ENCODE data around the gene ACTG1. TPM values are rescaled to one million over a fixed set of nuclear protein-coding genes. Genes with fewer than 3 reads are reported as not detected.

Gene ACTG1
- total RNA-seq, 1 donor from 2014 or later, result 4,391 TPM

GRCh38 chr17:81552244-81553017 is 39.8 kb upstream of the ACTG1 start, which contains the start of gene FAAP100:
Gene FAAP100, minus strand, starts transcription at chr17:81552353. Its CDS starts 23 bp downstream, at chr17:81552330.
- no peak for TF ChIP-seq CTCF (IDR thresholded peaks at IDR 0.05; ENCODE audit: unreplicated experiment)
- H3K36me3 Mint-ChIP-seq, result peaks cover 15% of the 10 kb centered on the region
- peaks cover 25% of the 10 kb centered on the region for H3K4me1 Mint-ChIP-seq
- H3K9me3 Mint-ChIP-seq, result no peaks in the 10 kb centered on the region
- H3K27ac Mint-ChIP-seq, result peak within 1 kb of the TSS; percentile 87
- DNase-seq (ENCODE audit: low spot score in 2 of 2, unreplicated experiment in 2 of 2), result peak; percentile 76 to 84
- H3K4me3 Mint-ChIP-seq, result peak within 1 kb of the TSS; percentile 84
- H3K27me3 Mint-ChIP-seq (ENCODE audit: low read depth), result no peaks in the 10 kb centered on the region

- Mint-ChIP-seq H3K36me3 (peaks cover 12% of the 10 kb centered on the region), H3K4me3 (peak overlapping the region; percentile 84), H3K27ac (peak overlapping the region; percentile 53), H3K27me3 (ENCODE audit: low read depth) (no peaks in the 10 kb centered on the region), H3K4me1 (peaks cover 25% of the 10 kb centered on the region), H3K9me3 (no peaks in the 10 kb centered on the region)
- DNase-seq (ENCODE audit: low spot score in 2 of 2, unreplicated experiment in 2 of 2), result no peak
- no peak for TF ChIP-seq CTCF (IDR thresholded peaks at IDR 0.05; ENCODE audit: unreplicated experiment)
Observed at GRCh38 chr17:81551458-81552243, 39.1 kb upstream of the ACTG1 start.

- no peak for TF ChIP-seq CTCF (IDR thresholded peaks at IDR 0.05; ENCODE audit: unreplicated experiment)
- Mint-ChIP-seq H3K4me3 (peak overlapping the region; percentile 84), H3K36me3 (peaks cover 12% of the 10 kb centered on the region), H3K4me1 (peaks cover 25% of the 10 kb centered on the region), H3K27ac (peak overlapping the region; percentile 53), H3K9me3 (no peaks in the 10 kb centered on the region), H3K27me3 (ENCODE audit: low read depth) (no peaks in the 10 kb centered on the region)
- DNase-seq (ENCODE audit: low spot score in 2 of 2, unreplicated experiment in 2 of 2), result no peak
Observed at GRCh38 chr17:81550830-81551457, 38.3 kb upstream of the ACTG1 start.

- TF ChIP-seq CTCF (IDR thresholded peaks at IDR 0.05; ENCODE audit: unreplicated experiment), result no peak
Observed at GRCh38 chr17:81550285-81550684, 37.7 kb upstream of the ACTG1 start.

GRCh38 chr17:81549826-81550225 is 37.2 kb upstream of the ACTG1 start:
- no peak for DNase-seq (ENCODE audit: low spot score in 2 of 2, unreplicated experiment in 2 of 2)
- peaks cover 25% of the 10 kb centered on the region for H3K4me1 Mint-ChIP-seq
- peak overlapping the region; percentile 84 for H3K4me3 Mint-ChIP-seq
- H3K27me3 Mint-ChIP-seq (ENCODE audit: low read depth), result no peaks in the 10 kb centered on the region
- H3K9me3 Mint-ChIP-seq, result no peaks in the 10 kb centered on the region
- no peak for TF ChIP-seq CTCF (IDR thresholded peaks at IDR 0.05; ENCODE audit: unreplicated experiment)
- H3K27ac Mint-ChIP-seq, result no peak overlapping the region
- peaks cover 12% of the 10 kb centered on the region for H3K36me3 Mint-ChIP-seq

More at GRCh38 chr17:81550285-81550684, 37.7 kb upstream of the ACTG1 start:
- Mint-ChIP-seq H3K27me3 (ENCODE audit: low read depth) (no peaks in the 10 kb centered on the region), H3K27ac (no peak overlapping the region), H3K36me3 (peaks cover 12% of the 10 kb centered on the region), H3K4me1 (peaks cover 25% of the 10 kb centered on the region), H3K4me3 (peak overlapping the region; percentile 84), H3K9me3 (no peaks in the 10 kb centered on the region)
- no peak for DNase-seq (ENCODE audit: low spot score in 2 of 2, unreplicated experiment in 2 of 2)

Measured in mesothelial cell of epicardium (in vitro differentiated cells).